ENCODE data around the gene AGAP1. TPM values are rescaled to one million over a fixed set of nuclear protein-coding genes. Genes with fewer than 3 reads are reported as not detected.

AGAP1 gene
- total RNA-seq, 1 donor from 2014 or later, result 33.4 TPM

DNA sequence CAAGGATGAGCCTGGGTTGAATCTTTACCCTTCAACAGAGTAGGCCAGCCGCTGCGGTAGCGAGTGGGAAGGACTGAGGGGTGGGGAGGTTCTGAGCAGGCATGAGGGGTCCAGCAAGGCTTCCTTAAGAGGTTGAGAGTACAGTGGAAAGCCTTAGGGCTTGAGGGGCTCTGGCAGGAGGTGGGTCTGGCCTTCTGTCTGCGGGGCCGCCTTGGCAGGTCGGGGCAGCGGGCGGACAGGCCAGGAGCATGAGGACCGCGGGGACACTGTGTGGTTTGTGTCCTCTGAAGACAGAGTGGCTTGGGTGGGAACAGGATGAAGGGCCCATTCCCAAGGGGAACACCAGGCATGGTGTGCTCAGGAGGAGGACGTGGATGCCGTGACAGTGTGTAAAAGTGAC is 250.3 kb downstream of the AGAP1 start:
- Histone ChIP-seq H3K9me3 (no peaks in the 10 kb centered on the region), H3K4me3 (no peak overlapping the region), H3K36me3 (no peaks in the 10 kb centered on the region), H3K27me3 (no peaks in the 10 kb centered on the region), H3K4me1 (no peaks in the 10 kb centered on the region), H3K27ac (no peak overlapping the region)
- DNase-seq, result no peak
- ATAC-seq, result no peak
- TF ChIP-seq, protein P1, sequence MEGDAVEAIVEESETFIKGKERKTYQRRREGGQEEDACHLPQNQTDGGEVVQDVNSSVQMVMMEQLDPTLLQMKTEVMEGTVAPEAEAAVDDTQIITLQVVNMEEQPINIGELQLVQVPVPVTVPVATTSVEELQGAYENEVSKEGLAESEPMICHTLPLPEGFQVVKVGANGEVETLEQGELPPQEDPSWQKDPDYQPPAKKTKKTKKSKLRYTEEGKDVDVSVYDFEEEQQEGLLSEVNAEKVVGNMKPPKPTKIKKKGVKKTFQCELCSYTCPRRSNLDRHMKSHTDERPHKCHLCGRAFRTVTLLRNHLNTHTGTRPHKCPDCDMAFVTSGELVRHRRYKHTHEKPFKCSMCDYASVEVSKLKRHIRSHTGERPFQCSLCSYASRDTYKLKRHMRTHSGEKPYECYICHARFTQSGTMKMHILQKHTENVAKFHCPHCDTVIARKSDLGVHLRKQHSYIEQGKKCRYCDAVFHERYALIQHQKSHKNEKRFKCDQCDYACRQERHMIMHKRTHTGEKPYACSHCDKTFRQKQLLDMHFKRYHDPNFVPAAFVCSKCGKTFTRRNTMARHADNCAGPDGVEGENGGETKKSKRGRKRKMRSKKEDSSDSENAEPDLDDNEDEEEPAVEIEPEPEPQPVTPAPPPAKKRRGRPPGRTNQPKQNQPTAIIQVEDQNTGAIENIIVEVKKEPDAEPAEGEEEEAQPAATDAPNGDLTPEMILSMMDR (IDR thresholded peaks at IDR 0.05), result no peak
- intact Hi-C loops (cut with DNase I), result no loop called here

DNA sequence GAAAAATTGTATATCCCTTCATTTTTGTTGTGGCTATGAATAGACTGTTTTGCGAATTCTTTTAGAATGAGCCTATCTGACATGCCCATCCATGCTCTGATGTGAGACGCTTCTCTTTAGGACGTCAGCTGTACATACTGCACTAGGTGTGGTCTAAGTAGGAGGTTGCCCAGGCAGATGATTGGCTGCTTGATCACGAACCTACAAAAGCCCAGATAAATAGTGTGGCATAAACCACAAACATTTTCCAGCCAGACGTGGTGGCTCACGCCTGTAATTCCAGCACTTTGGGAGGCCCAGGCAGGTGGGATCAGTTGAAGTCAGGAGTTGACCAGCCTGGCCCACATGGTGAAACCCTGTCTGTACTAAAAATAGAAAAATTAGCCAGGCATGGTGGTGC is 251.8 kb downstream of the AGAP1 start:
- no peak overlapping the region for H3K4me3 ChIP-seq
- H3K27me3 ChIP-seq, result no peaks in the 10 kb centered on the region
- no peaks in the 10 kb centered on the region for H3K9me3 ChIP-seq
- DNase-seq, result no peak
- no peaks in the 10 kb centered on the region for H3K4me1 ChIP-seq
- intact Hi-C loops (cut with DNase I), result no loop called here
- peaks cover 3% of the 10 kb centered on the region for H3K36me3 ChIP-seq
- TF ChIP-seq, protein P1 (IDR thresholded peaks at IDR 0.05), result no peak
- no peak for ATAC-seq
- H3K27ac ChIP-seq, result no peak overlapping the region

DNA sequence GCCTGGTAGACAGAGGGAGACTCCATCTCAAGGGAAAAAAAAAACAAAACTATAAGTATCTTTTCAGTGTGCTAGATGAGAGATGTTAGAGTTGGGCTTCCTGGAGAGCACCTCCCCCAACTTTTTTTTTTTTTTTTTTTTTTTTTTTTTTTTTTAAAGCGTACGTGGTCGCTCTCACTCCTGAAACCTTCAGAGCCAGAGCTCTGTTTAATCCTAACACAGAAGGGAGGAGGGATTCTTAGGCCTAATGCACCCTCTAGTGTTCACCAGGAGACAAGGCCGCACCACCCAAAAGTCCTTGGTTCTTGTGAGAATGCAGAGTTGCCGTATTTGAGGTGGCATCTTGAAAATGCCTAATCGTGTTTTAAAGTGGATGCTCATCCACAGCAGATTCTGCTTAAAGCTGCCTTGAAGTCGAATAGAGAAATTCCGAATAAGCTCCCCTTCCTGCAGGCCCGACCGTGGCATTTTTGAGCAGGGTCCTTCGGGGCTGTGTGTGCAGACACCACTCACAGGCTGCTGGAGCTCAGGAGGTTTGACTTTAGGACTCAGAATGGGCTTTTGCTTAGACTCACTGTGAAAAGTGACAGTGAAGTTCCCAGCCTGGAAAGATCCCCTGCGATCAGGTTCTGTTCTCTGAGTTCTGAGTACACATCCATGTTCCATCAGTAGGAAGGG is 252.6 kb downstream of the AGAP1 start:
- Histone ChIP-seq H3K4me1 (no peaks in the 10 kb centered on the region), H3K27me3 (no peaks in the 10 kb centered on the region), H3K9me3 (no peaks in the 10 kb centered on the region), H3K27ac (no peak overlapping the region), H3K36me3 (peaks cover 5% of the 10 kb centered on the region), H3K4me3 (no peak overlapping the region)
- ATAC-seq (peak; percentile 91), DNase-seq (no peak)
- TF ChIP-seq, protein P1 (IDR thresholded peaks at IDR 0.05), result peak; percentile 83
- intact Hi-C loops (cut with DNase I), result no loop called here

DNA sequence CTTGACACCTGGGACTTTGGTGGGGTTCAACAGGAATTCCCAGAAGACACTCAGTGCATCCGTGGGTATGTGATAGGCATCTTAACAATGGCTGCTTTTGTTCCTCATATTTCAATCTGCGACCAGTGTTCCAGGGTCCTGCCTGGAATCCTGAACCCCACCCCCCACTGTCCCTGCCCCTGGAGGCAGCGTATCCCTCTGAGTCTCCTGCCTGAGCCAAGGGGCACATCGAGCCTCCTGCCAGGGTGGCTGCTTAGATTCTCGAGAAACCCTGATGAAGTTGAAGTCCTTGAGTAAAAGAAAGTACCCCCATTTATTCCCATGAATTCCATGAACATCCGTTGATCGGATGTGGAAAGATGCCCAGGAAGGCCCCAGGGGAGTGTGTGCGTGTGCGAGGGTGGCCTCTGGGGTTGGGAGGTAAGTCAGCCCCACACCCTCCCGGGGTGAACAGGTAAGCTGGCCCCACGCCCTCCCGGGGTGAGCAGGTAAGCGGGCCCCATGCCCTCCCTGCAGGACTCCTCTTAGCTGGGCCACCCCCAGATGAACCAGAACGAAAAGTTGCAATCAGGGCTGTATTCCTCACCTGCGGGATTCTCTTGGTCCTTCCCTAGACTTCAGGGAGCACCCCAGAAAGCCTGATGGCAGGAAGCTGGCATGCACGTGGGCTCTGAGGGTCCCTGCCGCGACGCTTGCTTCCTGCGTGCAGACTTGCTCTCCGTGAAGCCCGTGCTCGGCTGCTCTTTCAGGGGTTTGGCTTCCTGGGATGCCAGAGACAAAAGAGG is 253.3 kb downstream of the AGAP1 start:
- H3K4me1 ChIP-seq, result no peaks in the 10 kb centered on the region
- ATAC-seq (no peak), DNase-seq (no peak)
- H3K4me3 ChIP-seq, result no peak overlapping the region
- no peak overlapping the region for H3K27ac ChIP-seq
- peaks cover 5% of the 10 kb centered on the region for H3K36me3 ChIP-seq
- H3K9me3 ChIP-seq, result no peaks in the 10 kb centered on the region
- intact Hi-C loops (cut with DNase I), result no loop called here
- TF ChIP-seq, protein P1 (IDR thresholded peaks at IDR 0.05), result no peak
- H3K27me3 ChIP-seq, result no peaks in the 10 kb centered on the region

DNA sequence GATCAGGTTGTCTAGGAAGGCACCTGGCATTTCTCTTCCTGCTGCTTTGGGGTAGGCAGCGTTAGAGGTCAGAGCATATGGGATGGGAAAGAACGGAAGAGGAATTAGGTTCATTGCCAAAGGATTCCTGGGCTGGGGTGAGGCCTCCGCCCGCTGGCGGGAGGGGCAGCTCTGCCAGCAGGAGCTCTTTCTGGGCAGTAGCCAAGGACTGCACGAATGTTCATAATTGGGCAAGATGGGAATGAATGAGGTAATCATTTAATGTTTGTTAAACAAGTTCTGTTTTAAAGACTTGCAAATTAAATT is 253.9 kb downstream of the AGAP1 start:
- intact Hi-C loops (cut with DNase I), result no loop called here
- H3K27ac ChIP-seq, result no peak overlapping the region
- H3K36me3 ChIP-seq, result peaks cover 5% of the 10 kb centered on the region
- no peaks in the 10 kb centered on the region for H3K4me1 ChIP-seq
- ATAC-seq, result no peak
- no peaks in the 10 kb centered on the region for H3K9me3 ChIP-seq
- TF ChIP-seq, protein P1 (IDR thresholded peaks at IDR 0.05), result no peak
- no peak for DNase-seq
- H3K4me3 ChIP-seq, result no peak overlapping the region
- no peaks in the 10 kb centered on the region for H3K27me3 ChIP-seq
